ENCODE data around the gene SNRPB. TPM values are rescaled to one million over a fixed set of nuclear protein-coding genes. Genes with fewer than 3 reads are reported as not detected.

SNRPB gene
- total and polyA plus RNA-seq, 2 experiments from 2014 or later: 784 to 785 TPM

GRCh38 chr20:2518096-2518495, 47.5 kb upstream of the SNRPB start:
- no peaks in the 10 kb centered on the region for H3F3A ChIP-seq (replicated peaks; ENCODE audit: low read depth)
- no peaks in the 10 kb centered on the region for H3K36me3 ChIP-seq (ENCODE audit: insufficient read depth)
- H3K4me1 ChIP-seq (ENCODE audit: insufficient read depth): no peaks in the 10 kb centered on the region
- no peak overlapping the region for H3K4me3 Mint-ChIP-seq
- H3K27ac ChIP-seq (ENCODE audit: low read depth): no peak overlapping the region
- DNase-seq (ENCODE audit: low spot score) (no peak), ATAC-seq (no peak)
- H3K4me2 ChIP-seq: no peak overlapping the region
- H3K4me3 ChIP-seq: no peak overlapping the region
- H3K9me3 Mint-ChIP-seq: no peaks in the 10 kb centered on the region; the same call in 2 of the 3 replicates
- H4K20me1 ChIP-seq (replicated peaks; ENCODE audit: insufficient read depth): peaks cover 8% of the 10 kb centered on the region
- H3K36me3 Mint-ChIP-seq (ENCODE audit: low read depth): no peaks in the 10 kb centered on the region
- no peaks in the 10 kb centered on the region for H3K9me2 ChIP-seq (ENCODE audit: insufficient read depth)
- H3K79me2 ChIP-seq (replicated peaks; ENCODE audit: insufficient read depth): no peaks in the 10 kb centered on the region
- H2AFZ ChIP-seq: no peak overlapping the region
- no peak overlapping the region for H3K27ac Mint-ChIP-seq
- H3K27me3 ChIP-seq (ENCODE audit: insufficient read depth): peaks cover 100% of the 10 kb centered on the region
- TF ChIP-seq ZNF331 (CRISPR knock-in tag; IDR thresholded peaks at IDR 0.05; ENCODE audit: low read depth) (no peak), EZH2 (IDR thresholded peaks at IDR 0.05; ENCODE audit: low read depth, unreplicated experiment) (no peak), EZH2phosphoT487 (IDR thresholded peaks at IDR 0.05; ENCODE audit: unreplicated experiment) (no peak), REST (IDR thresholded peaks at IDR 0.05; ENCODE audit: unreplicated experiment) (no peak), JUNB (IDR thresholded peaks at IDR 0.05; ENCODE audit: unreplicated experiment) (no peak), ZNF462 (CRISPR knock-in tag; IDR thresholded peaks at IDR 0.05) (no peak), NANOG (IDR thresholded peaks at IDR 0.05; ENCODE audit: borderline replicate concordance) (no peak), ETS1 (IDR thresholded peaks at IDR 0.05) (no peak), POLR2AphosphoS5 (IDR thresholded peaks at IDR 0.05; ENCODE audit: low read depth) (no peak), ZNF114 (CRISPR knock-in tag; IDR thresholded peaks at IDR 0.05) (no peak), CREB1 (CRISPR knock-in tag; IDR thresholded peaks at IDR 0.05; ENCODE audit: low read depth) (no peak), STAT1 (IDR thresholded peaks at IDR 0.05; ENCODE audit: unreplicated experiment) (no peak)
- TF ChIP-seq, protein P1, sequence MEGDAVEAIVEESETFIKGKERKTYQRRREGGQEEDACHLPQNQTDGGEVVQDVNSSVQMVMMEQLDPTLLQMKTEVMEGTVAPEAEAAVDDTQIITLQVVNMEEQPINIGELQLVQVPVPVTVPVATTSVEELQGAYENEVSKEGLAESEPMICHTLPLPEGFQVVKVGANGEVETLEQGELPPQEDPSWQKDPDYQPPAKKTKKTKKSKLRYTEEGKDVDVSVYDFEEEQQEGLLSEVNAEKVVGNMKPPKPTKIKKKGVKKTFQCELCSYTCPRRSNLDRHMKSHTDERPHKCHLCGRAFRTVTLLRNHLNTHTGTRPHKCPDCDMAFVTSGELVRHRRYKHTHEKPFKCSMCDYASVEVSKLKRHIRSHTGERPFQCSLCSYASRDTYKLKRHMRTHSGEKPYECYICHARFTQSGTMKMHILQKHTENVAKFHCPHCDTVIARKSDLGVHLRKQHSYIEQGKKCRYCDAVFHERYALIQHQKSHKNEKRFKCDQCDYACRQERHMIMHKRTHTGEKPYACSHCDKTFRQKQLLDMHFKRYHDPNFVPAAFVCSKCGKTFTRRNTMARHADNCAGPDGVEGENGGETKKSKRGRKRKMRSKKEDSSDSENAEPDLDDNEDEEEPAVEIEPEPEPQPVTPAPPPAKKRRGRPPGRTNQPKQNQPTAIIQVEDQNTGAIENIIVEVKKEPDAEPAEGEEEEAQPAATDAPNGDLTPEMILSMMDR (conservative IDR thresholded peaks at IDR 0.05; ENCODE audit: low read depth in 2 of 2): no peak
- peaks cover 46% of the 10 kb centered on the region for H3K27me3 Mint-ChIP-seq (ENCODE audit: insufficient read depth, low read depth, poor library complexity)
- no peaks in the 10 kb centered on the region for H3K4me1 Mint-ChIP-seq
